Activated T-cell treated with anti-CD3 and anti-CD28 coated beads for 48 hours (primary cell): Measurements from ENCODE around the gene UBE2D2.
"Not testable (repeated sequence)": the region's sequence is repeated elsewhere in the genome, so short reads cannot be mapped to it uniquely, and the experiment has no call there.

Experiments
- DNase-seq: peaks from one replicate; pipeline ENCODE4 v3.0.0-alpha.2; 2020; ENCODE audit warnings: low read depth

Gene UBE2D2

DNA sequence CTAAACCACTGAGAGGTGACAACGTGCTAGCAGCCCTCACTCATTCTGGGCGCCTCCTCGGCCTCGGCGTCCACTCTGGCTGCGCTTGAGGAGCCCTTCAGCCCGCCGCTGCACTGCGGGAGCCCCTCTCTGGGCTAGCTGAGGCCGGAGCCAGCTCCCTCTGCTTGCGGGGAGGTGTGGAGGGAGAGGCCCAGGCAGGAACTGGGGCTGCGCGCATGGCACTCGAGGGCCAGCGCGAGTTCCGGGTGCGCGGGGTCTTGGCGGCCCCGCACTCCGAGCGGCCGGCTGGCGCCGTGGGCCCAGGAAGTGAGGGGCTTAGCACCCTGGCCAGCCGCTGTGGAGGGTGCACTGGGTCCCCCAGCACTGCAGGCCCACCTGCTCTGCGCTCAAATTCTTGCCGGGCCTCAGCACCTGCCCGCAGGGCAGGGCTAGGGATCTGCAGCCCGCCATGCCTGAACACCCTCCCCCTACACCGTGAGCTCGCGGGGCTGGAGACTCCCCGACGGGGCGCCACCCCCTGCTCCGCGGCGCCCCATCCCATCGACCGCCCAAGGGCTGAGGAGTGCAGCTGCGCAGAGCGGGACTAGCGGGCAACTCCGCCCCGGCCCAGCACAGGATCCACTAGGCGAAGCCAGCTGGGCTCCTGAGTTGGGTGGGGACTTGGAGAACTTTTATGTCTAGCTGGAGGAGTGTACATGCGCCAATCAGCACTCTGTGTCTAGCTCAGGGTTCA lies 11.8 kb upstream of the UBE2D2 start:
- DNase-seq: no peak

DNA sequence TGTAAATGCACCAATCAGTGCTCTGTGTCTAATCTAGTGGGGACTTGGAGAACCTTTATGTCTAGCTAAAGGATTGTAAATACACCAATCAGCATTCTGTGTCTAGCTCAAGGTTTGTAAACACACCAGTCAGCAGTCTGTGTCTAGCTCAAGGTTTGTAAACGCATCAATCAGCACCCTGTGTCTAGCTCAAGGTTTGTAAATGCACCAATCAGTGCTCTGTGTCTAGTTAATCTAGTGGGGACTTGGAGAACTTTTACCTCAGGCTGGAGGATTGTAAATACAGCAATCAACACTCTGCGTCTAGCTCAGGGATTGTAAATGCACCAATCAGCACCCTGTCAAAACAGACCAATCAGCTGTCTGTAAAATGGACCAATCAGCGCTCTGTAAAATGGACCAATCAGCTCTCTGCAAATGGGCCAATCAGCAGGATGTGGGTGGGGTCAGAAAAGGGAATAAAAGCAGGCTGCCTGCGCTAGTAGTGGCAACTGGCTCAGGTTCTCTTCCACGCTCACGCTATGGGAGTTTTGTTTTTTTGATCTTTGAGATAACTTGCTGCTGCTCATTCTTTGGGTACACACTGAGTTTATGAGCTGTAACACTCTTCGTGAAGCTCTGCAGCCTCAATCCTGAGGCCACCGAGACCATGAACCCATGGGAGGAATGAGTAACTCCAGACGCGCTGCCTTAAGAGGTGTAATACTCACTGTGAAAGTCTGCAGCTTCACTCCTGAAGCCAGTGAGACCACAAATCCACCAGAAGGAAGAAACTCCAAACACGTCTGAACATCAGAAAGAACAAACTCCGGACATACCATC lies 10.9 kb upstream of the UBE2D2 start:
- not testable (repeated sequence) for DNase-seq

DNA sequence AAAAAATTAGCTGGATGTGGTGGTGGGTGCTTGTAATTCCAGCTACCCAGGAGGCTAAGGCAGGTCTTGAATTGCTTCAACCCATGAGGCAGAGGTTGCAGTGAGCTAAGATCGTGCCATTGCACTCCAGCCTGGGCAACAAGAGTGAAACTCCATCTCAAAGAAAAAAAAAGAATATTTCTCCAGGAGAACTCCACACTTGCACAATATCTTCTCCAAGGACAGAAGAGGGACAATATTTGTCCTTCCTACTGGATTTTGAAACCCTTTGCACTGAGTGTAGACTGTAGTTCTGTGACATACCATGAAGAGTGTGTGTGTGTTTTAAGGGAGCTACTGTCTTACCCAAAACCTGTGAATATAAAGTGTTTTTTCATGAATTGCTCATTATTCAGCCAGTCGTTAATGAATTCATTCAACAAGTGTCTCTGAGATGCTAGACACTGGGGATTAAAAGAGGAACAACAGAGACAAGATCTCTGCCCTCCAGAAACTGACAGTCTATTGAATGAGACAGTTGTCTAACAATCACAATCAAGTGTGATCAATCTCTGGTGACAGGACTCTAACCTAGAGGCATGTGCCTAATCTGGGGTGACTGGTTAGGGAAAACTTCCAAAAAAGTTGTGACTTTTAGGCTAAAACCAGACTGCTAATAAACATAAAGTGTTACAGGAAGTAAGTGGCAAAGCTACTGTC lies 9.8 kb upstream of the UBE2D2 start:
- no peak for DNase-seq

DNA sequence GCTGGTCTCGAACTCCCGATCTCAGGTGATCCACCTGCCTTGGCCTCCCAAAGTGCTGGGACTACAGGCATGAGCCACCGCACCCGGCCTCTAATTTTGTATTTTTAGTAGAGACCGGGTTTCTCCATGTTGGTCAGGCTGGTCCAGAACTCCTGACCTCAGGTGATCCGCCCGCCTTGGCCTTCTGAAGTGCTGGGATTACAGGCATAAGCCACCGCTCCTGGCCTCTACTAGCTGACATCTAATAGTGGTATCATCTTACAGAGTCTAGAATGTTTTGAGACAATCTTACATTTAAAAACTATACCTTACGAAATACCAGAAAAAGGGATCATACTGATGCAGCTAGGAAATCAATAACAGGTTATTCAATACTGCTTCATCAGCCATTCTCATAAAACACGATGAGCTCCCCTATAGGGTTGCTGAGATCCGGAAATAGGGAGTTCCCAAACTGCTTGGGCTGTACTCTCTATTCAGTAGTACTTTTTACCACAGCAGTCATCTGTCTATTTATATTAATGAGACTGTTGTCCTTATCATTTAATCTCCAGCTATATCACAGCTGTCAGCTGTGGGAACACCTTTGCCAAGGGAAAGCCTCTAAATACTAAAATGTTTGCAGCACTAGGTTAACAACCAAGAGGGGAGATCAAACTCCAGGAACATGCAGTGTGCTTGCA lies 8.1 kb upstream of the UBE2D2 start:
- DNase-seq: no peak

DNA sequence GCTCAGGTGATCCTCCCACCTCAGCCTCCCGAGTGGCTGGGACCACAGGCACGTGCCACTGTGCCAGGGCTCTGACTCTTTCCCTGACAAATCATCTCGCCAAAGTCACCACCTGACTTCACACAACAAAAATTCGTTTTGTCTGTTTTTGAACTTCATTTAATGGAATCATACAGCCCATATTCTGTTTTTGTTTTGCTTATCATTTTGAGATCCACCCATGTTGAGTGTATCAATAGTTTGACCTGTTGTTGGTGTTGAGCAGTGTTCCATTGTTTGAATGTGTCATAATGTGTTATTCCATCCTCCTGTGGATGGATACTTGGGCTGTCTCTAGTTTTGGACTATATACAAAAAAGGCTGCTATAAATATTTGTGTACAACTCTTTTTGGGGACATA lies 6.9 kb upstream of the UBE2D2 start:
- no peak for DNase-seq

DNA sequence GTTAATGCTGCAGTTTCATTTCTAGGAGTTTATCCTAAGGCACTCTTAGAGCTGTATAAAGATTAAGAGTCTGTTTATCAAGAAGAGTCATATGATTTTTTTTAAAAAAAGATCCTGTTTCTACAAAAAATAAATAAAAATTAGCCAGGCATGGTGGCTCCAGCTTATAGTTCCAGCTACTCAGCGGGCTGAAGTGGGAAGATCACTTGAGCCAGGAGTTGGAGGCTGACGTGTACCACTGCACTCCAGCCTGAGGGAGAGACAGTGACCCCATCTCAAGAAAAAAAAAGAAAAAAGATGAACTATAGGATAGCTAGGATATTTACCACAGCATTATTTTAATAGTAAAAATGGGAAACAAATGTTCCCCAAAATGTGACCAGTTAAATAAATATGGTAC lies 3.3 kb upstream of the UBE2D2 start:
- no peak for DNase-seq

DNA sequence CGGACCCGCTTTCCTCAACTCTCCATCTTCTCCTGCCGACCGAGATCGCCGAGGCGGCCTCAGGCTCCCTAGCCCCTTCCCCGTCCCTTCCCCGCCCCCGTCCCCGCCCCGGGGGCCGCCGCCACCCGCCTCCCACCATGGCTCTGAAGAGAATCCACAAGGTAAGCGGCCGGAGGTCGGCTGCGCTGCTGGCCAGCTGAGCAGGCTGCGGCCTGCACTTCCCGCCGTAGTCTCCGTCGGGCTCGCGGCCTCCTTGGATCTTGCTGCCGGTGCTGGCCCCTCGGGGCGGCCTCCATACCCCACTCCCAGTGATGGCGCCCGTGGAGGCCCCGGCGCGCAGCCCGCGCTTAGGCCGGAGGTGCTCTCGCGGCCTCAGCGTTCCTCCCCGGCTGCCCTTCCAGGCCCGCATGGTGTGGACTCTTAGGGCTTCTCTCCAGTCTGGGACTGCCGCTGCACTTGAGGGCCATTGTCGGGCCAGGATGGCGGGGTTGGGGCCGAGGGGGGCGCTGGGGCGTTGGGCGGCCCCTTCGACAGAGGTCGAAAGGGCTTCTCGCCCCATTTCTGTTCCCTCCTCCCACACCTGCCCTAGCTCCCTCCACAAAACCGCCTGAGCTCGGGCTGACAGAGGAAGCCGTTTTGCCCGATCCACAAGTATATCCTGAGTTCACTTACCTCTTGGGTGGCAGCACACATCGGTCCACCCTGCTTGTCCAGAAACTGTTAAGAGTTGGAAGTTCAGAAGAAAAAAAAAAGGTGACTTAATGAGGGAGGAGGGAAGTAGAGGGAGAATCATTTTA lies 714 bp downstream of the UBE2D2 start:
- DNase-seq: peak; percentile 50

DNA sequence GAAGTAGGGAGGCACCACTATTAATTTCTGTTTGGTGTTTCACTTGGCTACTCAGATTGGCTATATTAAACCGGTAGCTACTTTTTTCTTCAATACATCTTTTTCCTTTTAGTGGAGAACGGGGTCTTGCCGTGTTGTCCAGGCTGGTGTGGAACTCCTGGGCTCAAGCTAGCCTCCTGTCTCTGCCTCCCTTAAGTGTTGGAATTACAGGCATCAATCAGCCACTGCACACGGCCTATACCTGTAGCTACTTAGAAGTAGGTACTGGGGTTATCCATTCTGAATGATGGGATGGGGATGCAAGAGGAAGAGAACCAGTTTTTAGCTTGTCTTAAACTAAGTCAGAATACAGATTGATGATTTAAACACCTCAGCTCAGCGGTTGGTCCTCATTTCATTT lies 1.7 kb downstream of the UBE2D2 start:
- DNase-seq: no peak

DNA sequence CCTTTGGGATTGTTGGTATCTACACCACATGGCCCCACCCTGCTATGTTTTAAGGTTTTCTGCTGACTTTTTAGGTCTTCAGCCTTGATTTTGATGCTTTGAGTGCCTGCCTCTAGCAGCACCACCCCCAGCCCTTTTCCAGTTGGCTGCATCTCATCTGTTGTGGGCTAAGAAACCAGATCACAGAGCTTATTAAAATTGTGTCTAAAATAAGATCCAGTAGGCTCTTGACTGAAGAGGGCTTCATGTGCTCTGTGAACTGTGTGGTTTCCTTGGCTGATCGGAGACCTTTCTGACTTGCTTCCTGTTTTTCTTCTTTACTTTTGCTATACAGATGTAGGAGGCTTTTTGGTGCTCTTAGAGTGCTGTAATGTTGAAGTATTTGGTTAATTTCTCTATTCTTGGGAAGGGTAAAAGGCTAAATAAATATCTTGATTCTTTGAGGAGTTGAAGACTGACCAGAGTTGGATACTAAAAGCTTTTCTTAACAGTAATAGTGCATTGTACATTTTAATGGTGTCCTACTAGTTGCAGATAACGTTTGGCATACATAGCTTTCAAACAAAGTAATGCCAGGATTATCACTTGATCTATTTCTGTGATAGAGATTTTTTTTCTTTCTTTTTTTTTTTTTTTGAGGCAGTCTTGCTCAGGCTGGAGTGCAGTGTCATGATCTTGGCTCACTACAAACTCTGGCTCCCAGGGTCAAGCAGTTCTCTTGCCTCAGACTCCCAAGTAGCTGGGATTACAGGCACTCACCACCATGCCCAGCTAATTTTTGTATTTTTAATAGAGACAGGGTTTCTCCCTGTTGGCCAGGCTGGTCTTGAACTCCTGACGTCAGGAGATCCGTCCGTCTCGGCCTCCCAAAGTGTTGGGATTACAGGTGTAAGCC lies 4.5 kb downstream of the UBE2D2 start:
- DNase-seq: no peak

DNA sequence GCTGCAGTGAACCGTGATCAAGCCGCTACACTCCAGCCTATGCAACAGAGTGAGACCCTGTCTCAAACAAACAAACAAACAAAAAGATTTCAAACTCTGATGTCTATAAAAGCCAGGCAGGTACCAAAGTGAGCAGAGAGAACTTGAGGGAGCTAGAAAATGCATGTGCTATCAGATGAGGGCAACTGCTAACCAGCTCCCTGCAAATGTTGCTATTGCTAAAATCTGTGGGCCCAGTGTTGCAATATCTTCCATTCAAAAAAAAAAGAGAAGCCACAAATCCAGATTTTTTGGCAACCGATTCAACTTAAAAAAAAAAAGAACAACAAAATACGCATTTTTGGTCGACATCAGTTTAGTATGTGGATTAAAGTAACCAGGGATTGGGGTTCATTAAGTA lies 5.5 kb downstream of the UBE2D2 start:
- no peak for DNase-seq

DNA sequence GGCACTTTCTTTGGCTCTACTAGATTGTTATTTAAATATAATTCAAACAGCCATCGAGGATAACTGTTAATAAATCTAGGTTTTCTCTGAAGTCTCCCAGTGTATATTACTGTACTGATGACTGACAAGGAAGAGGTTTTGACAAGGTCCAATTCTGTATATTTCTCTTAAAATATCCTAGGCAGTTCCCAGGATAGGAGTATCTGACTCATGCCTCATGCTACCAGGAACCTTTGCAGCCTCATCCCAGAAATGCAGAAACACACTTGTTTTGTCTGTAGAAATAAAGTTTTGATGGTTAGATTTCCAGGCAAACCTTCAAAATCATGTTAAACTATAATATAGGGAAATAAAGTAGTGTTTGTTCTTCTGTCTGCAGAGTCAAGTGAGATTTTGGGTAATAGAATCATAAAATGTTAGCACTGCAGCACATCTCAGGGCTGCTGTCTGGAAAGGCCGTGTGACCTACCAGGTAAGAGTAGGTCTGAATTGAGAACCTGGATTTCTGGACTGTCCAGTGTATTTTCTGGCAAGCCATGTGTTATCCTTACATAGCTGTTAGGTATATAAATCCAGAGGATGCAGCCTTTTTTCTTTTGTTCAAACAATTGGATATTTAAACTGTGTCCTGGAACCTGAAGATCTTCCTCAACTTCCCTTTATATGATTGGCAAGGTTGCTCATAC lies 8.3 kb downstream of the UBE2D2 start:
- DNase-seq: no peak

DNA sequence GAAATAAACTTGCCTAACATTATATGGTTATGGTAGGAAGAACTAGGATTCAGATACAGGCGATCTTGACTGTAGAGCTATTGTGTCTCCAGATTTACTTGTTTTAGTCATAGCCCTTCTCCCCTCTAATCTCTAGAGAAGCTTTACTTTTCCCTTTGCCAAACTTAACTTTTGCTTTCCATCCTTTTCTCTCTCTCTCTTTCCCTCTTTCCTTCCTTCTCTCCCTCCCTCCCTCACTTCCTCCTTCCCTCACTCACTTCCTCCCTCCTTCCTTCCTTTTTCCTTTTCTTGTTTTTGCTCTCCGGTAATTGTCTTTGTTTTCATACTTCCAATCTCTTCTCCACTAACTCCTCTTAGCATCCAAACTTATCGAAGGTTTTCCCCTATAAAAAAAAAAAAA lies 10.4 kb downstream of the UBE2D2 start:
- no peak for DNase-seq

DNA sequence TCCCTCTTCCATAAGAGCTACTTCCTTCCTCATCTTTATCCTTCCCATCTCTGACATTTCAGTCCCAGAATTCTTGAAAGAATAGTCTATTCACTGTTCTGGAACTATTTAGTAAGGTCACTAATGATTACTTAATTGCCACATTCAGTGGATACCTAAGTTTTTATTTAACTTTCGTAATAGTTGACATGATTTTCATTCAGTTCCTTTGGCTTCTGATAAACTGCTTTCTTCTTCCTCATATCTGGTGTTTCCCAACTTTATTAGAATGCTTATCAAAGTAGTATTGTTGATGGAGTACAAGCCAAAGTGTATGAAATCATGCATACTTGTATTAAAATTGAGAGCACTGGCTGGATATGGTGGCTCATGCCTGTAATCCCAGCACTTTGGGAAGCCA lies 10.8 kb downstream of the UBE2D2 start:
- no peak for DNase-seq

DNA sequence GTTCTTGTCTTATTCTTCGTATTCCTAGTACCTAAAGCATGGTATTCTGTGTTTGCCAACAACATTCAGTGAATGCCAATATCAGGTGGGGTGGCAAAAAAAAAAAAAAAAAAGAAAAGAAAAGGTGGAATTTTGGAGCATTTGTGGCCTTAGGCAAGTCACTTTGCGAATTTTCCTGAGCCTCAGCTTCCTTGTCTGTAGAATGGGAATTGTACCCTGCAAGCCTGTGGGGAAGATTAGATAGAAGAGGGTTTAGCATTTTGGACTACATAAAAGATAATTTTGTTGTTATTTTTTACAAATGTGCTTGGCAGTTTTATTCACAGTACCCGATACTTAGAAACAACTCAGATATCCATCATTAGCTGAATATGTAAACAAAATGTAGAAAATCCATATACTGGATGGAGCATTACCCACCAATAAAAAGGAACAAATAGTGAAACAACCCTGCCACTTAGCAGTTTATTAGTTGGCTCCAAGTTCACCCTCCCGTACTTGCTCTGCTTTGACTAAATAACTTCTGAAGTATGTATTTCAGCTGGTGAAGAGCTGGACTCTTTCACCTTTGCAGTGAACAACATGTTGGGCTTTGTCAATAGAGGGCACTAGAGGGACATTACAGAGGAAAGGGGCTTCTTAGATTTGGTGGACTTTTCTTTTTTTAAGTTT lies 13.6 kb downstream of the UBE2D2 start:
- DNase-seq: no peak

DNA sequence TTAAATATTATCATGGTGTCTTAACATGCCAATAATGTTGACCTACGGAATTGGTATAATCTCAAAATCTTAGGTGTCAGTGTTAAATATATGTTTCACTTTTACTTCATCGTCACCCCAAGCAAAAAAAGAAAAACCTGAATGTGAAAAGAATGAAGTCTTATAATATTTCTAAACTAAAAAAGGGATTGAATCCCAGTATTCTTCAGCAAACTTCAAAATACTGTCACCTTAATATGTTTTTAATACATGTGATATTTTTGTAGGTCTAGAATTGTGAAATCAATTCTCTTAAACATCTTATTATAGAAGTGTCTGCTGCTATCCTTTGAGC lies 14.1 kb downstream of the UBE2D2 start:
- no peak for DNase-seq

DNA sequence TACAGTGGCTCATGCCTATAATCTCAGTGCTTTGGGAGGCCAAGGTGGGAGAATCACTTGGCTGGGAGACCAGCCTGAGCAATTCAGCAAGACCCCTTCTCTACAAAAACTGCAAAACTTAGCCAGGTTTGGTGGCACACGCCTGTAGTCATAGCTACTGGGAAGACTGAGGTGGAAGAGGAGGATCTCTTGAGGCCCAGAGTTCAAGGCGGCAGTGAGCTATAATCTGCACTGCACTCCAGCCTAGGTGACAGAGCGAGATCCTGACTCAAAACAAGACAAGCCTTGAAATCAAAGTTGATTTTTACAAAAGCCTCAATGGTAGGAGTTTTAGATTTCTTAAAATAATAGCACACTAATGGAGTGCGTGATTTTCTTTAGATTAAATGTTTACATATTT lies 14.6 kb downstream of the UBE2D2 start:
- peak; percentile 21 for DNase-seq

DNA sequence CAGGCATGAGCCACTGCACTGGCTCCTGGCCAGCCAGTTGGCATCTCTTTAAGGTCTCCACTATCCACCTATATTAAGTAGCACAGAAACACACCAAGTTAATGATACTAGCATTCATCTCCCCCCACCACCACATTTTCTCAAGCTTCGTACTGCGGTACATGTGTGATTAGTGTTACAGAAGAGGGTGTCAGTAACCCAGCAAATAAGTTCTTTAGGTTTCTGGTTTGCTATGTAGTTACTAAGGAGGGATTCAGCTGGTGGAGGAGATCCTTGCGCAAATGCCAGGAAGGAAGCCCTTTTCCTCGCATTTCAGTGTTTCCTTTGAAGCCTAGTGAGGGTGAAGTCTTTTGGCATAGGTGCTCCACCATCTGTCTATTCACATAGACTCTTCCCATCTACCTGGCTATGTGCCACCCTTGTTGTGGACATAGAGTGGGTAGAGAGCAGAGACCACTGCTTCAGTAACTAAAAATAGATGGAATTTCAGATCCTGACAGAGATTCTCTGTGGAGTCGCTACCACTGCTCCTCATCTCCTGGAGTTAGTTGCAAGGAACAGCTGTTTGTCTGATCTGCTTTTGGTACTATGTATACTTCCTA lies 16.7 kb downstream of the UBE2D2 start:
- DNase-seq: no peak

DNA sequence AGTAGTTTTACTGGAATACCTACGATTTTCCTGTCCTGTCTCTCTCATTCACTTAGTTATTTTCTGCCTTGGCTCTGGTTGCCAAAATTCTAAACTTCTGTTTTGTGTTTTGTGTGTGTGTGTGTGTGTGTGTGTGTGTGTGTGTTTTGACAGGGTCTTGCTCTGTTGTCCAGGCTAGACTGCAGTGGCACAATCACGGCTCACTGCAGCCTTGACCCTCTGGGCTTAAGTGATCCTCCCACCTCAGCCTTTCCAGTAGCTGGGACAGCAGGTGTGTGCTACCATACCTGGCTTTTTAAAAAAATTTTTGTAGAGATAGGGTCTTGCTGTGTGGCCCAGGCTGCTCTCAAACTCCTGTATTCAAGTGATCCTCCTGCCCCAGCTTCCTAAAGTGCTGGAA lies 17.2 kb downstream of the UBE2D2 start:
- no peak for DNase-seq

DNA sequence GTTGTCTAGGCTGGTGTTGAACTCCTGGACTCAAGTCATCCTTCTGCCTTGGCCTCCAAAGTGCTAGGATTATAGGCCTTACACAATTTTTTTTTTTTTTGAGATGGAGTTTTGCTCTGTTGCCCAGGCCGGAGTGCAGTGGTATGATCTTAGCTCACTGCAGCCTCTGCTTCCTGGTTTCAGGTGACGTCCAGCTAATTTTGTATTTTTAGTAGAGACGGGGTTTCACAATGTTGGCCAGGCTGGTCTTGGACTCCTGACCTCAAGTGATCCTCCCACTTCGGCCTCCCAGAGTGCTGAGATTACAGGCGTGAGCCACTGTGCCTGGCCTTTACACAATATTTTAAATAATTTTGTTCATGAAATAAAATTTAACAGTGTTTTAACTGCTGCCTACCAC lies 21.0 kb downstream of the UBE2D2 start:
- not testable (repeated sequence) for DNase-seq
